GM21786 (cell line): ENCODE measurements around the gene BCL10.

Experiments
- ATAC-seq: cut with Tn5 transposase; IDR thresholded peaks from one replicate; pipeline ENCODE4 v1.9.1; 2021; ENCODE audit not compliant: unreplicated experiment

Gene BCL10

GRCh38 chr1:85276215-85276977 is at the start of gene BCL10:
Gene BCL10, minus strand, starts transcription at chr1:85276632. Its CDS starts 280 bp downstream, at chr1:85276352.
- peak; percentile 92 for ATAC-seq

GRCh38 chr1:85325920-85326319 is 49.5 kb upstream of the BCL10 start:
- no peak for ATAC-seq

- no peak for ATAC-seq
Measured at GRCh38 chr1:85323770-85324169, 47.3 kb upstream of the BCL10 start.

- ATAC-seq, result no peak
Measured at GRCh38 chr1:85322655-85323054, 46.2 kb upstream of the BCL10 start.

GRCh38 chr1:85321237-85321964 is 45.0 kb upstream of the BCL10 start:
- ATAC-seq, result peak; percentile 56

- no peak for ATAC-seq
Measured at GRCh38 chr1:85320371-85321131, 44.1 kb upstream of the BCL10 start.

GRCh38 chr1:85319931-85320330 is 43.5 kb upstream of the BCL10 start:
- ATAC-seq, result no peak

- no peak for ATAC-seq
Measured at GRCh38 chr1:85319491-85319890, 43.1 kb upstream of the BCL10 start.

- ATAC-seq, result no peak
Measured at GRCh38 chr1:85318217-85318616, 41.8 kb upstream of the BCL10 start.

GRCh38 chr1:85317560-85317959 is 41.1 kb upstream of the BCL10 start:
- ATAC-seq, result no peak

GRCh38 chr1:85316321-85316720 is 39.9 kb upstream of the BCL10 start:
- ATAC-seq, result no peak

- no peak for ATAC-seq
Measured at GRCh38 chr1:85315789-85316188, 39.4 kb upstream of the BCL10 start.

- ATAC-seq, result no peak
Measured at GRCh38 chr1:85314726-85315125, 38.3 kb upstream of the BCL10 start.

GRCh38 chr1:85313888-85314696 is 37.7 kb upstream of the BCL10 start:
- no peak for ATAC-seq

- no peak for ATAC-seq
Measured at GRCh38 chr1:85311818-85312217, 35.4 kb upstream of the BCL10 start.

GRCh38 chr1:85308833-85309350 is 32.5 kb upstream of the BCL10 start:
- no peak for ATAC-seq

- ATAC-seq, result peak; percentile 94
Measured at GRCh38 chr1:85307987-85308832, 31.8 kb upstream of the BCL10 start.

- ATAC-seq, result no peak
Measured at GRCh38 chr1:85306236-85306635, 29.8 kb upstream of the BCL10 start.

GRCh38 chr1:85303440-85304162 is 27.2 kb upstream of the BCL10 start:
- ATAC-seq, result no peak
